Astrocyte of the cerebellum (primary cell): Measurements from ENCODE around the gene ZNF586.

Experiments
- DNase-seq: peaks from one replicate; pipeline ENCODE4 v3.0.0-alpha.2; 2011; ENCODE audit warnings: low read depth
- H3K4me3 ChIP-seq: 2 replicates; pipeline ENCODE4 v1.5.1; 2011; ENCODE audit warnings: mild to moderate bottlenecking, low read depth, low read length, moderate library complexity
- CTCF ChIP-seq: IDR thresholded peaks from 2 replicates; pipeline ENCODE4 v1.5.1; 2012; ENCODE audit warnings: low read length, low read depth, moderate library complexity, mild to moderate bottlenecking; ENCODE audit errors: missing control alignments
- in situ Hi-C: cut with HindIII; loops from 2 replicates; pipeline ENCODE4 v1.10.0; 2017; ENCODE audit warnings: low sequenced_read_pairs

The ZNF586 gene

GRCh38 chr19:57773488-57773887 is 4.0 kb downstream of the ZNF586 start:
- DNase-seq = no peak
- H3K4me3 ChIP-seq = no peak overlapping the region
- no peak for TF ChIP-seq CTCF
- in situ Hi-C loops = no loop called here

GRCh38 chr19:57776764-57777296 is 7.4 kb downstream of the ZNF586 start:
- no peak for TF ChIP-seq CTCF
- in situ Hi-C loops = no loop called here
- H3K4me3 ChIP-seq = no peak overlapping the region
- no peak for DNase-seq

GRCh38 chr19:57778336-57778735 is 8.9 kb downstream of the ZNF586 start:
- TF ChIP-seq CTCF = no peak
- DNase-seq = no peak
- H3K4me3 ChIP-seq = no peak overlapping the region
- in situ Hi-C loops = no loop called here

- H3K4me3 ChIP-seq = no peak overlapping the region
- in situ Hi-C loops = no loop called here
- TF ChIP-seq CTCF = no peak
- no peak for DNase-seq
Measured at GRCh38 chr19:57779220-57779845, 9.9 kb downstream of the ZNF586 start.

- TF ChIP-seq CTCF = no peak
- no peak overlapping the region for H3K4me3 ChIP-seq
- in situ Hi-C loops = no loop called here
- DNase-seq = no peak
Measured at GRCh38 chr19:57786286-57786685, 16.8 kb downstream of the ZNF586 start.

- in situ Hi-C loops = no loop called here
- no peak for TF ChIP-seq CTCF
- no peak for DNase-seq
- H3K4me3 ChIP-seq = no peak overlapping the region
Measured at GRCh38 chr19:57786906-57787305, 17.4 kb downstream of the ZNF586 start.
